GM19025 (cell line): ENCODE results near the gene NUDT16L1.
A peak's percentile ranks its signal among the peaks of the same experiment; 100 is the strongest.

Source experiments
- ATAC-seq: cut with Tn5 transposase; IDR thresholded peaks from one replicate; pipeline ENCODE4 v1.9.1; 2021; ENCODE audit warnings: mild to moderate bottlenecking, low read depth, moderate library complexity; ENCODE audit not compliant: unreplicated experiment

NUDT16L1 gene

GRCh38 chr16:4692460-4693295 is 684 bp upstream of the NUDT16L1 start:
- ATAC-seq: peak; percentile 6

GRCh38 chr16:4693956-4694641 is 737 bp downstream of the NUDT16L1 start:
- no peak for ATAC-seq

- ATAC-seq: no peak
Measured at GRCh38 chr16:4694642-4695451, 1.5 kb downstream of the NUDT16L1 start.

- no peak for ATAC-seq
Measured at GRCh38 chr16:4695473-4696171, 2.3 kb downstream of the NUDT16L1 start.

GRCh38 chr16:4696172-4696904 is 3.0 kb downstream of the NUDT16L1 start:
- no peak for ATAC-seq

- ATAC-seq: no peak
Measured at GRCh38 chr16:4696905-4697847, 3.8 kb downstream of the NUDT16L1 start.

GRCh38 chr16:4697848-4698291 is 4.5 kb downstream of the NUDT16L1 start:
- ATAC-seq: no peak

- ATAC-seq: no peak
Measured at GRCh38 chr16:4698321-4699045, 5.1 kb downstream of the NUDT16L1 start.

GRCh38 chr16:4699046-4699556 is 5.7 kb downstream of the NUDT16L1 start:
- no peak for ATAC-seq

GRCh38 chr16:4700380-4700996 is 7.1 kb downstream of the NUDT16L1 start:
- ATAC-seq: no peak

GRCh38 chr16:4700997-4701743 is 7.8 kb downstream of the NUDT16L1 start:
- ATAC-seq: no peak

GRCh38 chr16:4701791-4702465 is 8.6 kb downstream of the NUDT16L1 start:
- no peak for ATAC-seq

GRCh38 chr16:4702466-4702808 is 9.1 kb downstream of the NUDT16L1 start:
- no peak for ATAC-seq

GRCh38 chr16:4703906-4704305 is 10.5 kb downstream of the NUDT16L1 start:
- no peak for ATAC-seq

- no peak for ATAC-seq
Measured at GRCh38 chr16:4704491-4704890, 11.1 kb downstream of the NUDT16L1 start.

GRCh38 chr16:4704913-4705312 is 11.6 kb downstream of the NUDT16L1 start:
- ATAC-seq: no peak
